ENCODE results near the gene KCNH8.

- TF ChIP-seq, protein P1, sequence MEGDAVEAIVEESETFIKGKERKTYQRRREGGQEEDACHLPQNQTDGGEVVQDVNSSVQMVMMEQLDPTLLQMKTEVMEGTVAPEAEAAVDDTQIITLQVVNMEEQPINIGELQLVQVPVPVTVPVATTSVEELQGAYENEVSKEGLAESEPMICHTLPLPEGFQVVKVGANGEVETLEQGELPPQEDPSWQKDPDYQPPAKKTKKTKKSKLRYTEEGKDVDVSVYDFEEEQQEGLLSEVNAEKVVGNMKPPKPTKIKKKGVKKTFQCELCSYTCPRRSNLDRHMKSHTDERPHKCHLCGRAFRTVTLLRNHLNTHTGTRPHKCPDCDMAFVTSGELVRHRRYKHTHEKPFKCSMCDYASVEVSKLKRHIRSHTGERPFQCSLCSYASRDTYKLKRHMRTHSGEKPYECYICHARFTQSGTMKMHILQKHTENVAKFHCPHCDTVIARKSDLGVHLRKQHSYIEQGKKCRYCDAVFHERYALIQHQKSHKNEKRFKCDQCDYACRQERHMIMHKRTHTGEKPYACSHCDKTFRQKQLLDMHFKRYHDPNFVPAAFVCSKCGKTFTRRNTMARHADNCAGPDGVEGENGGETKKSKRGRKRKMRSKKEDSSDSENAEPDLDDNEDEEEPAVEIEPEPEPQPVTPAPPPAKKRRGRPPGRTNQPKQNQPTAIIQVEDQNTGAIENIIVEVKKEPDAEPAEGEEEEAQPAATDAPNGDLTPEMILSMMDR (conservative IDR thresholded peaks at IDR 0.05 in 1 of 2, IDR thresholded peaks at IDR 0.05 in 1 of 2; ENCODE audit: low read depth in 1 of 2, low read length in 2 of 2): no peak
- TF ChIP-seq EZH2 (IDR thresholded peaks at IDR 0.05; ENCODE audit: low read length, missing control alignments): no peak
Observed at GRCh38 chr3:19139863-19140262, 8.4 kb upstream of the KCNH8 start.

All from fibroblast of lung (primary cell).